ENCODE data around the gene TNFRSF18. TPM values are rescaled to one million over a fixed set of nuclear protein-coding genes. Genes with fewer than 3 reads are reported as not detected.
A peak's percentile ranks its signal among the peaks of the same experiment; 100 is the strongest.
"Not testable (repeated sequence)": the region's sequence is repeated elsewhere in the genome, so short reads cannot be mapped to it uniquely, and the experiment has no call there.

The TNFRSF18 gene
- total RNA-seq, 1 donor from 2014 or later = not detected

GRCh38 chr1:1178794-1179331 is 27.5 kb downstream of the TNFRSF18 start:
- Mint-ChIP-seq H3K4me1 (ENCODE audit: low read depth) (no peaks in the 10 kb centered on the region), H3K4me3 (ENCODE audit: unreplicated experiment) (no peak overlapping the region), H3K27me3 (ENCODE audit: low read depth) (peaks cover 25% of the 10 kb centered on the region), H3K27ac (ENCODE audit: unreplicated experiment) (no peak overlapping the region), H3K9me3 (ENCODE audit: low read depth) (no peaks in the 10 kb centered on the region), H3K36me3 (ENCODE audit: low read depth) (peaks cover 2% of the 10 kb centered on the region)
- no peak for TF ChIP-seq CTCF (IDR thresholded peaks at IDR 0.05)
- DNase-seq (ENCODE audit: low spot score) = peak; percentile 90

GRCh38 chr1:1177452-1178206 is 28.8 kb downstream of the TNFRSF18 start:
- peak; percentile 63 for DNase-seq (ENCODE audit: low spot score)
- no peaks in the 10 kb centered on the region for H3K4me1 Mint-ChIP-seq (ENCODE audit: low read depth)
- no peak overlapping the region for H3K4me3 Mint-ChIP-seq (ENCODE audit: unreplicated experiment)
- peaks cover 2% of the 10 kb centered on the region for H3K36me3 Mint-ChIP-seq (ENCODE audit: low read depth)
- TF ChIP-seq CTCF (IDR thresholded peaks at IDR 0.05) = no peak
- H3K9me3 Mint-ChIP-seq (ENCODE audit: low read depth) = no peaks in the 10 kb centered on the region
- H3K27ac Mint-ChIP-seq (ENCODE audit: unreplicated experiment) = no peak overlapping the region
- H3K27me3 Mint-ChIP-seq (ENCODE audit: low read depth) = peaks cover 25% of the 10 kb centered on the region

- Mint-ChIP-seq H3K4me3 (ENCODE audit: unreplicated experiment) (no peak overlapping the region), H3K27ac (ENCODE audit: unreplicated experiment) (no peak overlapping the region), H3K4me1 (ENCODE audit: low read depth) (no peaks in the 10 kb centered on the region), H3K27me3 (ENCODE audit: low read depth) (peaks cover 28% of the 10 kb centered on the region), H3K9me3 (ENCODE audit: low read depth) (no peaks in the 10 kb centered on the region), H3K36me3 (ENCODE audit: low read depth) (peaks cover 2% of the 10 kb centered on the region)
- no peak for TF ChIP-seq CTCF (IDR thresholded peaks at IDR 0.05)
- peak; percentile 4 for DNase-seq (ENCODE audit: low spot score)
These were observed 29.5 kb downstream of the TNFRSF18 start for GRCh38 chr1:1176931-1177330.

- H3K27ac Mint-ChIP-seq (ENCODE audit: unreplicated experiment); H3K4me3 Mint-ChIP-seq (ENCODE audit: unreplicated experiment); H3K9me3 Mint-ChIP-seq (ENCODE audit: low read depth); H3K4me1 Mint-ChIP-seq (ENCODE audit: low read depth); H3K36me3 Mint-ChIP-seq (ENCODE audit: low read depth): not testable (repeated sequence)
- H3K27me3 Mint-ChIP-seq (ENCODE audit: low read depth) = peaks cover 28% of the 10 kb centered on the region
- peak; percentile 74 for DNase-seq (ENCODE audit: low spot score)
These were observed 30.2 kb downstream of the TNFRSF18 start for GRCh38 chr1:1176063-1176761.

- Mint-ChIP-seq H3K27ac (ENCODE audit: unreplicated experiment) (no peak overlapping the region), H3K4me3 (ENCODE audit: unreplicated experiment) (no peak overlapping the region), H3K27me3 (ENCODE audit: low read depth) (peaks cover 26% of the 10 kb centered on the region), H3K4me1 (ENCODE audit: low read depth) (no peaks in the 10 kb centered on the region), H3K36me3 (ENCODE audit: low read depth) (peaks cover 2% of the 10 kb centered on the region), H3K9me3 (ENCODE audit: low read depth) (no peaks in the 10 kb centered on the region)
- DNase-seq (ENCODE audit: low spot score) = peak; percentile 74
- TF ChIP-seq CTCF (IDR thresholded peaks at IDR 0.05) = no peak
These were observed 30.9 kb downstream of the TNFRSF18 start for GRCh38 chr1:1175221-1176062.

Data from chondrocyte (in vitro differentiated cells).